B cell (primary cell): ENCODE measurements around the gene NBPF3.

Experiments used
- EZH2 ChIP-seq: IDR thresholded peaks from 2 replicates; pipeline ENCODE4 v1.6.1; 2012; ENCODE audit warnings: borderline replicate concordance, low read depth, mild to moderate bottlenecking, moderate library complexity, low read length; ENCODE audit not compliant: insufficient read depth, poor library complexity, severe bottlenecking
- TF ChIP-seq, protein P1 (sequence below): fragments of 200-600 bp; IDR thresholded peaks from one replicate; pipeline ENCODE4 v1.8.0; 2022; ENCODE audit warnings: antibody characterized with exemption, mild to moderate bottlenecking

- TF ChIP-seq, protein P1, sequence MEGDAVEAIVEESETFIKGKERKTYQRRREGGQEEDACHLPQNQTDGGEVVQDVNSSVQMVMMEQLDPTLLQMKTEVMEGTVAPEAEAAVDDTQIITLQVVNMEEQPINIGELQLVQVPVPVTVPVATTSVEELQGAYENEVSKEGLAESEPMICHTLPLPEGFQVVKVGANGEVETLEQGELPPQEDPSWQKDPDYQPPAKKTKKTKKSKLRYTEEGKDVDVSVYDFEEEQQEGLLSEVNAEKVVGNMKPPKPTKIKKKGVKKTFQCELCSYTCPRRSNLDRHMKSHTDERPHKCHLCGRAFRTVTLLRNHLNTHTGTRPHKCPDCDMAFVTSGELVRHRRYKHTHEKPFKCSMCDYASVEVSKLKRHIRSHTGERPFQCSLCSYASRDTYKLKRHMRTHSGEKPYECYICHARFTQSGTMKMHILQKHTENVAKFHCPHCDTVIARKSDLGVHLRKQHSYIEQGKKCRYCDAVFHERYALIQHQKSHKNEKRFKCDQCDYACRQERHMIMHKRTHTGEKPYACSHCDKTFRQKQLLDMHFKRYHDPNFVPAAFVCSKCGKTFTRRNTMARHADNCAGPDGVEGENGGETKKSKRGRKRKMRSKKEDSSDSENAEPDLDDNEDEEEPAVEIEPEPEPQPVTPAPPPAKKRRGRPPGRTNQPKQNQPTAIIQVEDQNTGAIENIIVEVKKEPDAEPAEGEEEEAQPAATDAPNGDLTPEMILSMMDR: no peak
- no peak for TF ChIP-seq EZH2
These were observed 69.6 kb downstream of the NBPF3 start, which contains the start of gene ALPL for GRCh38 chr1:21509351-21510112.
